GM21723 (cell line): ENCODE data around the gene PSME2.

ENCODE experiments used
- ATAC-seq: cut with Tn5 transposase; IDR thresholded peaks from one replicate; pipeline ENCODE4 v1.9.1; 2021; ENCODE audit warnings: mild to moderate bottlenecking, moderate library complexity; ENCODE audit not compliant: unreplicated experiment

PSME2 gene

GRCh38 chr14:24156840-24157239 is 10.4 kb upstream of the PSME2 start:
- ATAC-seq = no peak

GRCh38 chr14:24155100-24155499 is 8.7 kb upstream of the PSME2 start:
- ATAC-seq = no peak

GRCh38 chr14:24151404-24152080 is 5.1 kb upstream of the PSME2 start:
- no peak for ATAC-seq

- ATAC-seq = no peak
These were observed 4.6 kb upstream of the PSME2 start for GRCh38 chr14:24150993-24151392.

GRCh38 chr14:24150567-24150966 is 4.2 kb upstream of the PSME2 start:
- ATAC-seq = no peak

- ATAC-seq = no peak
These were observed 3.7 kb upstream of the PSME2 start for GRCh38 chr14:24150061-24150460.

- ATAC-seq = no peak
These were observed 3.0 kb upstream of the PSME2 start for GRCh38 chr14:24149302-24149969.

GRCh38 chr14:24147761-24148428 is 1.5 kb upstream of the PSME2 start:
- no peak for ATAC-seq

GRCh38 chr14:24146978-24147760 is 759 bp upstream of the PSME2 start, which contains the start of gene RNF31:
Gene RNF31 (plus strand): TSS chr14:24147498. CDS start chr14:24147699, 201 bp downstream.
- peak; percentile 87 for ATAC-seq

GRCh38 chr14:24145690-24146452 is 539 bp downstream of the PSME2 start:
- no peak for ATAC-seq

- no peak for ATAC-seq
These were observed 1.2 kb downstream of the PSME2 start for GRCh38 chr14:24145219-24145618.

GRCh38 chr14:24144451-24144850 is 2.0 kb downstream of the PSME2 start:
- ATAC-seq = no peak

GRCh38 chr14:24143511-24143910 is 2.9 kb downstream of the PSME2 start:
- ATAC-seq = no peak

- ATAC-seq = peak; percentile 85
These were observed 5.1 kb downstream of the PSME2 start, which contains the start of gene EMC9 for GRCh38 chr14:24141097-24141880. Gene EMC9 (minus strand): TSS chr14:24141591. CDS start chr14:24141304, 287 bp downstream.

GRCh38 chr14:24139272-24139934 is 7.0 kb downstream of the PSME2 start:
- ATAC-seq = no peak

- no peak for ATAC-seq
These were observed 7.8 kb downstream of the PSME2 start for GRCh38 chr14:24138396-24139271.

GRCh38 chr14:24137529-24138395 is 8.6 kb downstream of the PSME2 start:
- no peak for ATAC-seq
